ENCODE results near the gene RUNX1.
A peak's percentile ranks its signal among the peaks of the same experiment; 100 is the strongest.

Gene RUNX1

DNA sequence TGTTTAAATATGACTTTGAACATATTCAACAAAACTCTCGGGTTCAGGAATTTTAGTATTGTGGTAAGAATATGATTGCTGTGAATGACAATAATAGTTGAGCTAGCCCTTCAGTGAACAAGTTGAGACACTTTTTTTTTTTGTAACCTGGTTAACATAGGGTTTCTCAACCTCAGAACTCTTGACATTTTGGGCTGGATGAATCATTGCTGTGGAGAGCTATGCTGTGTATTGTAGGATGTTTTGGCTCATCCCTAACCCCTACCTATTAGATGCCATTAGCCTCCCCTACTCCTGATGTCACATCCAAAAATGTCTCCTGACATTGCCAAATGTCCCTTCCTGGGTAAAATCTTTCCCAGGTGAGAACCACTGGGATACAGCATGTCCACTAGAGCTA, 113.7 kb downstream of the RUNX1 start:
- H3K27me3 Mint-ChIP-seq = no peaks in the 10 kb centered on the region
- no peak overlapping the region for H3K4me3 Mint-ChIP-seq
- no peak overlapping the region for H3K27ac Mint-ChIP-seq
- intact Hi-C loops (cut with micrococcal nuclease) = no loop called here
- H3K9me3 Mint-ChIP-seq = no peaks in the 10 kb centered on the region
- H3K4me1 Mint-ChIP-seq (ENCODE audit: low read depth) = peaks cover 64% of the 10 kb centered on the region
- H3K36me3 Mint-ChIP-seq (ENCODE audit: low read depth) = no peaks in the 10 kb centered on the region

DNA sequence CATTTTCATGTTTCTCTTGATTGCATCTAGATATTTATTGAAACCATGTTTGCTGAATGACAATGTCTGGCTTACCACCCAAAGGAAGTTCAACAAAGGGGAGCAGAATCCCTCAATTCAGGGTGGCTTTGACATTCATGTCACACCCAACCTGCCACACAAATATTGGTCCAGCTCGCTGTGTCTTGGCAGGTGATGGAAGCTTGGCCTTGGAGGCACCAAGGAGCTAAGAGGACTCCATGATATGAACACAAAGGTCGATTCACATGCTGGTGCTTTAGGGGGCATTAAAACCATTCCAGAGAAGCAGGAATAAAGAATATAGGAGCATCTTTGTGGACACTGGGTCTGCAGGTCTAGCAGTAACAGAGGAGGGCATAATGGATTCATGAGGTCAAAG, 114.8 kb downstream of the RUNX1 start:
- Mint-ChIP-seq H3K4me1 (ENCODE audit: low read depth) (peaks cover 56% of the 10 kb centered on the region), H3K4me3 (no peak overlapping the region), H3K27ac (peak overlapping the region; percentile 84), H3K27me3 (no peaks in the 10 kb centered on the region), H3K9me3 (no peaks in the 10 kb centered on the region), H3K36me3 (ENCODE audit: low read depth) (no peaks in the 10 kb centered on the region)
- intact Hi-C loops (cut with micrococcal nuclease) = no loop called here

DNA sequence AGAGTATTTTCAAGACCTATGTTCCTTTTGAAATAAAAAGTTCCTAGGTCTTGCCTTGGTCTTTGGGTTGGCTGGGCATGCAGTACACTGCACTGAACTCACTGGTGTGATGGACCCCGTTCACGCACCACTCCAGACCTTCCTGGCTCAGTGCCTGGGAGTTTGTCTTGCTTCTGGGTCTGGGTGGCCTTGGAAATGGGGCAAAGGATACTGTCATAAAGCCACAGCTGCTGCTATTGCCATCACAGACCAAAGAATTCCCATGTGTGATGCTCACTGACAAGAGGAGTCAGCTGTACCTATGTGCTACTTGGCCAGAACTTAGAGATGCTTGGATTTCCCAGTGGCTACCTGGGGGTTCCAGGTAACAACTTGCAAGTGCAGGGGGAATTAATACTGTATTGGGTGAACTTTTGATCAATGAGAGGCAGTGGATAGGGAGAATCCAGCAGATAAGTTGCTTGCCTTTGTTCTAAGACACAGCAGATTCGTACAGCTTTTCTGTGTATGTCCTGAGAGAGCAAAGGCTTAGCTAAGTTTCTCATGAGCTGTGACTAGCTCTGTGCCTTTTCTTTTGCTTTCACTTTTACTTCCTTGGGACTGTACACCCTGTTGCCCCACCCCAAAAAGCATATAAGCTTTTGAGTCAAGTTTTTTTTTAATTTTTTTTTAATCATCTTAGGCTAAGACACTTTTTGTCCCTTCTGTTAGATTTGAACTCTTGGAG, 115.3 kb downstream of the RUNX1 start:
- Mint-ChIP-seq H3K4me3 (peak overlapping the region; percentile 53), H3K9me3 (no peaks in the 10 kb centered on the region), H3K27me3 (no peaks in the 10 kb centered on the region), H3K36me3 (ENCODE audit: low read depth) (no peaks in the 10 kb centered on the region), H3K4me1 (ENCODE audit: low read depth) (peaks cover 54% of the 10 kb centered on the region), H3K27ac (peak overlapping the region; percentile 84)
- intact Hi-C loops (cut with micrococcal nuclease) = no loop called here

DNA sequence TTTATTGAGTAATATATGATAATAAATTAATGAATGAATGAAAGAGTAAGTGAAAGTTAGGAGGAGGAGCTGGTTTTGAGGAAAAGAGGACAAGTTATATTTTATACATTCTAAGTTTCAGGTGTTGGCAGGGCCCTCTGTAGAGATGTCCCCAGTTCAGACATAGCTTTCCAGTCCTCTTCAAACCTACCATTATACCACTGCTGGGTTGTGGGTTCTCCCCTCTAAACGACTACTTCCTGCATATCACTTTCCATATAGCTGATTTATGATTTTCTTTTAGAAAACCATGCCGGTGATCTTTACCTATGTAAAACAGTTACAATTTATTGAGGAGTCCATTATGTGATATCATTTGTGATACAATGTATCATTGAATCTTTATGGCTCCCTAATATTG, 116.9 kb downstream of the RUNX1 start:
- Mint-ChIP-seq H3K27me3 (no peaks in the 10 kb centered on the region), H3K4me3 (no peak overlapping the region), H3K9me3 (no peaks in the 10 kb centered on the region), H3K4me1 (ENCODE audit: low read depth) (peaks cover 52% of the 10 kb centered on the region), H3K27ac (no peak overlapping the region), H3K36me3 (ENCODE audit: low read depth) (no peaks in the 10 kb centered on the region)
- intact Hi-C loops (cut with micrococcal nuclease) = no loop called here

DNA sequence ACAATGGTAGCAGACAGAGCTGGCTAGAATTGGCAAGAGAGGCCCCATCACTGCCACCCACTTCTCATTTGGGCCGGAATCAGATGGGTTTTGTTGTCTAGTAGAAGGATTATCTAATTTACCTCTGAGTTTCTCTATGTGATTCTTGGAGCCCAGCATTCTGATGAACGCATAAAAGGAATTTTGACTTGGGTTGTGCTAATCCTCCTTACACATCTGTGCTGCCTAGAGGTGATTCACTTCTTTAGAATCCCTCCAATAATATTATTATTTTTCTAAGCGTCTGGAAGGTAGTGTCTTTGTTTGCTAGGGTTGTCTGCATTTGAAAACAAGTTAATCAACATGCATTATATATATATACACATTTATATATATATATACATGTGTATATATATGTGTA, 118.1 kb downstream of the RUNX1 start:
- peak overlapping the region; percentile 55 for H3K27ac Mint-ChIP-seq

DNA sequence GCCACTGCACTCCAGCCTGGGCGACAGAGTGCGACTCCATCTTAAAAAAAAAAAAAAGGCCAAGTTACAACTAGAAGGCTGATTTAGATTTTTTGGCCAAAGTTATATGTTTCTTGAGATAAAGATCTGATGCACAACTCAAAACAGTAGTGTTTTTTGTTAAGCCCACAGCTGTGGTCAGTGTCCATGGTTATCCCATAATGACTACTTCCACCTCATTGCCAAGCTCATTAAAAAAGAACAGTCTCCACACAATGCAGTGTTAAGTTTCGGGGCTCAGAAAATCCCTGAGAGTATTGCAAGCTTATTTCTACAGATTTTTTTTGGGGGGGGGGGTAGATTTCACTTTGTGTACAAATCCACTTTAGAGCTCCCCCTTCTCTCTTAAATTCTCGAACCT, 120.5 kb downstream of the RUNX1 start:
- Mint-ChIP-seq H3K9me3 (peaks cover 8% of the 10 kb centered on the region), H3K4me3 (no peak overlapping the region), H3K27me3 (no peaks in the 10 kb centered on the region), H3K27ac (no peak overlapping the region), H3K4me1 (ENCODE audit: low read depth) (peaks cover 61% of the 10 kb centered on the region), H3K36me3 (ENCODE audit: low read depth) (peaks cover 8% of the 10 kb centered on the region)
- intact Hi-C loops (cut with micrococcal nuclease) = no loop called here

More for the DNA sequence above, 118.1 kb downstream of the RUNX1 start:
- peaks cover 61% of the 10 kb centered on the region for H3K4me1 Mint-ChIP-seq (ENCODE audit: low read depth)
- intact Hi-C loops (cut with micrococcal nuclease) = no loop called here
- no peak overlapping the region for H3K4me3 Mint-ChIP-seq
- no peaks in the 10 kb centered on the region for H3K36me3 Mint-ChIP-seq (ENCODE audit: low read depth)
- no peaks in the 10 kb centered on the region for H3K9me3 Mint-ChIP-seq
- no peaks in the 10 kb centered on the region for H3K27me3 Mint-ChIP-seq

DNA sequence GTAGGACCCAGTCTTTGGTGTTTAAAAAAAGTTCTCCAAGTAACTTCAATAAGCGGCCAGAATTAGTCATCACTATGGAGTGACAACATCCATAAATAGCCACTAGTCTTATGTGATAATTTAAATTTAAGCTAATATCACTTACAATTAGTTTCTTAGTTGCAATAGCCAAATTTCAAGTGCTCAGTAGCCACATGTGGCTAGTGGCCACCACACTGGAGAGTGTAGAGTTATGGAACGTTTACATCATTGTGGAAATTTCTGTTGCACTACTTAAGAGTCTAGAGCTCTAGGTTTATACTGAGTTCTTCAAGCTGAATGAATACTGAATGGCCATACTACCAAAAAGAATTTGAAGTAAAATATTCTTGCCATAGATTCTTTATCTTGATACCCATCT, 121.1 kb downstream of the RUNX1 start:
- Mint-ChIP-seq H3K36me3 (ENCODE audit: low read depth) (peaks cover 11% of the 10 kb centered on the region), H3K4me1 (ENCODE audit: low read depth) (peaks cover 58% of the 10 kb centered on the region), H3K27ac (no peak overlapping the region), H3K4me3 (no peak overlapping the region), H3K27me3 (no peaks in the 10 kb centered on the region), H3K9me3 (peaks cover 8% of the 10 kb centered on the region)
- intact Hi-C loops (cut with micrococcal nuclease) = no loop called here

DNA sequence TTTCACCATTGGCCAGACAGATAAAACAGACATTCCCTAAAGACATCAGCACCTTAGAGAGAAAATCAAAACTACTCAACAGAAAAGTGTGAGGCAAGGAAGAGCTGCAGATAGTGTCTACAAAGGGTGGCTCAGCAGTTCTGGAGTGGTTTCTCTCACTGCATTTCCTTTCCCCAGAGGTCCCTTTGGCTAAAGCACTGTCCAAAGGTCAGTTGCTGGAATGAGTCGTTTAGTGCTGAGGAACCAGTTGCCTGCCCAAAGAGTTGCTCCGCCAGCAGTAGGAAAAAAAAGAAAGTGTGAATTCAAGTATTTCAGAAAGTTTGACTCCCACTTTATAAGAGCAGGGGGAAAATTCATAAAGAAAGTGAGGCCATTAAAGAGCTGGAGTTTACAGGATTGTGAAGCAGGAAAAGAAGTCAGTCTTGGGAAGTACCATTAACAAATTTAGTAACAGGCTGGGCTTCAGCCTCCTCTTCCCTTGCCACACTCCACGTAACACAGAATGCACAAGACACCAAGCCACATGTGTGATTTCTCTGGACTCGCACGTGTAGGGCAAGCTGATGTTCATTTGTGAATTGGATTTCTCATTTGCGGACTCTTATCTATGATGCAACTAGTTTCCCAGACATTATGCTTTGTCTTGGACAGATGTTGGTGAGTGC, 122.2 kb downstream of the RUNX1 start:
- peak overlapping the region; percentile 18 for H3K27ac Mint-ChIP-seq
- peaks cover 8% of the 10 kb centered on the region for H3K9me3 Mint-ChIP-seq
- H3K36me3 Mint-ChIP-seq (ENCODE audit: low read depth) = peaks cover 18% of the 10 kb centered on the region
- intact Hi-C loops (cut with micrococcal nuclease) = no loop called here
- H3K4me3 Mint-ChIP-seq = no peak overlapping the region
- H3K4me1 Mint-ChIP-seq (ENCODE audit: low read depth) = peaks cover 54% of the 10 kb centered on the region
- H3K27me3 Mint-ChIP-seq = no peaks in the 10 kb centered on the region

DNA sequence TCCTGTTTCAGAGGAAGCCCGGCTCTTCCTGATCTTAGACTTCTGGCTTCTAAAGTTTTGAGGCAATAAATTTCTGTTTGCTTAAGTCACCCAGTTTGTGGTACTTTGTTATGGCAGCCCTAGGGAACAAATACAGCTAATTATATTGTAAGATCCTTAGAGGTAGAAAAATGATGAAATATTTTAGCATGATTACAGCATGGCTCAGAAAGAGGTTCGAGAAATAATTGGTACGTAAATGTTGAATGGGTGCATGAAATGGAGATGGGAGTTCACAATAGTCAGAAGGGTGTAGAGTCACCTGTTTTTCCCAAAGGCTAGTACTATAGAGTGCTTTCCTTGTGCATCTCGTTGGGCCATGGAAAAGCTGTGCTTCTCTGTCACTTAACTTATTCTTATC, 123.5 kb downstream of the RUNX1 start:
- Mint-ChIP-seq H3K36me3 (ENCODE audit: low read depth) (peaks cover 28% of the 10 kb centered on the region), H3K27ac (peak overlapping the region; percentile 20), H3K4me3 (no peak overlapping the region), H3K9me3 (peaks cover 8% of the 10 kb centered on the region), H3K4me1 (ENCODE audit: low read depth) (peaks cover 55% of the 10 kb centered on the region), H3K27me3 (no peaks in the 10 kb centered on the region)
- intact Hi-C loops (cut with micrococcal nuclease) = no loop called here

DNA sequence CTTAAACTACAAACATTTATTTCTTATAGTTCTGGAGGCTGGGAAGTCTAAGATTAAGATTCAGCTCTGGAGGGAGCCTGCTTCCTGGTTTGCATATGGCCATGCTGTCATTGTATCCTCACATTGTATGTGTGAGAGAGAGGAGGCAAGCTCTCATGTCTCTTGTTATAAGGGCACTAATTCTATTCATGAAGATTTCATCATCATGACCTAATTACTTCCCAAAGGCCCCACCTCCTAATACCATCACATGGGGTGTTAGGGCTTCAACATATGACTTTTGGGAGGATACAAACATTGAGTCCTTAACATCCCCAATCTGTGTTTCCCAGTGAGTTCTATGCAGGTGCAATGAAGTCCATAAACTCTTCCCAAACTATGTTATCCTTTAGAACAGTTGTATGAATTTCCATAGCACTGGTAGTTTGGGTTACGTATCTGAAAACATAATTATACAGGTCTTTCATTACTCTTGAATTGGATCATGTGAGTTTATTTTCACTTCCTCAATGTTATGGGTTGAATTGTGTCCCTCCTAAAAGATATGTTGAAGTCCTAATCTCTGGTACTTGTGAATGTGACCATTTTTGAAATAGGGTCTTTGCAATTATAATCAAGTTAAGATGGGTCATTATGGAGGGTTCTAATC, 124.2 kb downstream of the RUNX1 start:
- no peaks in the 10 kb centered on the region for H3K27me3 Mint-ChIP-seq
- intact Hi-C loops (cut with micrococcal nuclease) = no loop called here
- H3K36me3 Mint-ChIP-seq (ENCODE audit: low read depth) = peaks cover 28% of the 10 kb centered on the region
- peak overlapping the region; percentile 20 for H3K27ac Mint-ChIP-seq
- no peak overlapping the region for H3K4me3 Mint-ChIP-seq
- peaks cover 8% of the 10 kb centered on the region for H3K9me3 Mint-ChIP-seq
- H3K4me1 Mint-ChIP-seq (ENCODE audit: low read depth) = peaks cover 51% of the 10 kb centered on the region

DNA sequence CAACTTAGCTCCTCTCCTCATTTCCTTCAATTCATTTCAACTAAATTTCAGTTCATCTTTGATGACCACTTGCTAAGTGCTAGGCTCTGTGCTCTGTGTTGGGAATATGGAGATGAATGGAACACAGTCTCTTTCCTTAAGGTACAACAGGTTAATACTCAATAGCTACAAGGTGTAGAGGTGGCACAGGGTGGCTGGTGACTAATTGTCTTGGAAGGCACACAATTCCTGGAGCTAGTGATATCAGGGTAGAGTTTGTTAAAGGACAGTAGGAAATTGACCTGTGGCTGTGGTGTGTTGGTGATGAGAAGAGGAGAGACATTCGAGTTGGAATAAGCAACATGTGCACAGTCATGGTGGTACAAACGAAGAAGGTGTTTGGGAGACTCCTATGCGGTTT, 124.9 kb downstream of the RUNX1 start:
- Mint-ChIP-seq H3K27ac (no peak overlapping the region), H3K4me1 (ENCODE audit: low read depth) (peaks cover 51% of the 10 kb centered on the region), H3K36me3 (ENCODE audit: low read depth) (peaks cover 33% of the 10 kb centered on the region), H3K27me3 (no peaks in the 10 kb centered on the region), H3K9me3 (peaks cover 8% of the 10 kb centered on the region), H3K4me3 (no peak overlapping the region)
- intact Hi-C loops (cut with micrococcal nuclease) = no loop called here

DNA sequence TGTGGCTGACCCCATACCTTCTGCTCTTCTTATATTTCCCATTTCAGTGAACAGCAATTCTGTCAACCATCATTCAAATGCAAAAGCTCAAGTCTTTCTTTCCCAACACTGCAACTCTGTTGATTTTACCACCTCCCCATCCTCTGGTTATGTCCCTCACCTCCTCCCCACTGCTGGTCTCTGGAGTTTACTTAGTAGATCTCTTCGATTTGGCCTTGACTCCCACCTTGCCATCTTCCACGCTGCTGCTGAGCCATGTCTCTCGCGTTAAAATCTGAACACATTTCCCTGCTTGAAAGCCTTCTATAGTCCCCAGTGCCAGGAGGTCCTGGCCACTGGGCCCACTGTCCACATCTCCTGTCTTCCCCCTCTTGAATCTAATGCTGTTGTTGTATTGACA, 125.5 kb downstream of the RUNX1 start:
- no peak overlapping the region for H3K4me3 Mint-ChIP-seq
- no peaks in the 10 kb centered on the region for H3K27me3 Mint-ChIP-seq
- peaks cover 51% of the 10 kb centered on the region for H3K4me1 Mint-ChIP-seq (ENCODE audit: low read depth)
- peaks cover 8% of the 10 kb centered on the region for H3K9me3 Mint-ChIP-seq
- H3K36me3 Mint-ChIP-seq (ENCODE audit: low read depth) = peaks cover 34% of the 10 kb centered on the region
- H3K27ac Mint-ChIP-seq = no peak overlapping the region
- intact Hi-C loops (cut with micrococcal nuclease) = no loop called here

DNA sequence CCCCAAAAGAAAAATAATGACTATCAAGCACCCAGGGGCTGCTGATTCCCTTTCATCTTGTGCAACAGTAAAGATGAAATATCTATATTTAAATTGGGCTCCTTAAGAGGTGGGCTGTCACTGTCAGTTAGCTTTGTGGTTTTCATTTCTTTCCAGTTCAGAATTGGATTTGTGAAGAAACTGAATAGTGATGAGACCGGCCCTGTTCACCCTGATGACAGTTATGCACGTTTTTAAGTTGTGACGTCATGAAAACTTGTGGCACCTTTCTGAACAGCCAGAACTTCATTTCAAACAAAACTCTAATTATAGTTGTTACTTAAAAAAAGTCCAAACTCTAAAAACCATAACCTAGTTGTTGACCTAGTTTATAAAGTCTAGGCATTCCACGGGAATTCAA, 125.9 kb downstream of the RUNX1 start:
- H3K27me3 Mint-ChIP-seq = no peaks in the 10 kb centered on the region
- peaks cover 34% of the 10 kb centered on the region for H3K36me3 Mint-ChIP-seq (ENCODE audit: low read depth)
- no peak overlapping the region for H3K27ac Mint-ChIP-seq
- intact Hi-C loops (cut with micrococcal nuclease) = no loop called here
- H3K4me1 Mint-ChIP-seq (ENCODE audit: low read depth) = peaks cover 51% of the 10 kb centered on the region
- peaks cover 8% of the 10 kb centered on the region for H3K9me3 Mint-ChIP-seq
- no peak overlapping the region for H3K4me3 Mint-ChIP-seq

DNA sequence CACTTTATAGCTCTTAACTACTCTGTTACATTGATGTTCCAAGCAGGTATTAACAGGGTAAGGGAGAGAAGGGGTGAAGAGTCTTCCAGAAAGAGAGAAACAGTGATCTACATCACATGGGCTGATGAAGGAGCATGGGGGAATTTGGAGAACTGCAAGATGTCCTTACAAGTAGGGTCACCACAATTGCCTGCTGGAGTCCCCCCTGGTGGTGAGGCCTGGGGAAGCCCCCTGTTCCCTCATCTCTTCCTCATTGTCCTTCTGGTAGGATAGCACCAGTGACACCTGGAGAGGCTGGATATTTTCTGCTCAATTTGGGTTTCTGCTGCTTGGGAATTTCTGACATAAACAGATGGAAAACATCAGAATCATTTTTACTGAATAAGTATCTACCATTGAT, 126.6 kb downstream of the RUNX1 start:
- H3K4me1 Mint-ChIP-seq (ENCODE audit: low read depth) = peaks cover 52% of the 10 kb centered on the region
- no peak overlapping the region for H3K4me3 Mint-ChIP-seq
- H3K27me3 Mint-ChIP-seq = no peaks in the 10 kb centered on the region
- intact Hi-C loops (cut with micrococcal nuclease) = no loop called here
- H3K9me3 Mint-ChIP-seq = peaks cover 8% of the 10 kb centered on the region
- H3K27ac Mint-ChIP-seq = no peak overlapping the region
- peaks cover 38% of the 10 kb centered on the region for H3K36me3 Mint-ChIP-seq (ENCODE audit: low read depth)
